HepG2 (cell line): ENCODE measurements around the gene CAPN11. TPM values are rescaled to one million over a fixed set of nuclear protein-coding genes. Genes with fewer than 3 reads are reported as not detected.

Experiments
- ATAC-seq: fragments of 200-7000 bp; cut with Tn5 transposase; 3 replicates; pipeline ENCODE4 v1.9.1; 2020; ENCODE audit warnings: mild to moderate bottlenecking, moderate library complexity
- BruUV-seq: library from RNA; stranded (reverse); fragments of 400-500 nt; replicated peaks from 2 replicates; lab custom pipeline; 2021; lab: Mats Ljungman, UMichigan
- CTCF ChIA-PET: fragments of 300-600 bp; formaldehyde crosslinking; extraction: SDS; loops from one replicate; lab custom pipeline; 2021; ENCODE audit warnings: low total read pairs, inconsistent platforms, low intra/inter-chr PET ratio; lab: Yijun Ruan, JAX
- POLR2A ChIA-PET: fragments of 350-600 bp; sonication (Branson Sonifier 250); formaldehyde crosslinking; loops from one replicate; lab custom pipeline; 2020; ENCODE audit warnings: antibody characterized with exemption, inconsistent platforms; lab: Yijun Ruan, JAX
- DNase-seq: peaks from one replicate; pipeline ENCODE4 v3.0.0-alpha.2; 2015; ENCODE audit warnings: low spot score
- FAIRE-seq: peaks from 3 replicates; lab custom pipeline; 2011; peaks lifted over from hg19 to GRCh38; lab: Jason Lieb, UNC
- H2AFZ ChIP-seq: one replicate; pipeline ENCODE4 v1.6.1; 2011; ENCODE audit warnings: low read length, inconsistent platforms
- H3K27ac ChIP-seq: fragments of 300-600 bp; 3 replicates; pipeline ENCODE4 v1.8.0; 2011; ENCODE audit warnings: mixed run types, mild to moderate bottlenecking, mixed read lengths, low read length, inconsistent platforms; ENCODE audit not compliant: insufficient read depth; ENCODE audit errors: extremely low read length
- H3K27me3 ChIP-seq, 2 experiments: fragments of 200-600 bp in 1 of 2; 2 replicates in 1 of 2; 3 replicates in 1 of 2; pipeline versions ENCODE4 v1.6.0 to v1.8.0; 2011; ENCODE audit warnings: low read length in 2 of 2, mild to moderate bottlenecking in 2 of 2, moderate library complexity in 2 of 2, inconsistent platforms in 1 of 2; ENCODE audit not compliant: insufficient read depth in 2 of 2, control insufficient read depth in 1 of 2
- H3K36me3 ChIP-seq, 2 experiments: fragments of 200-600 bp in 1 of 2; replicated peaks in 1 of 2; 2 replicates in 1 of 2; 3 replicates in 1 of 2; pipeline versions ENCODE4 v1.5.1 to v1.8.0; 2011; ENCODE audit warnings: low read length in 2 of 2, inconsistent platforms in 1 of 2; ENCODE audit not compliant: insufficient read depth in 2 of 2, control insufficient read depth in 1 of 2
- H3K4me1 ChIP-seq: 2 replicates; pipeline ENCODE4 v1.5.1; 2012; ENCODE audit warnings: low read length, inconsistent platforms; ENCODE audit not compliant: insufficient read depth
- H3K4me2 ChIP-seq: 2 replicates; pipeline ENCODE4 v1.6.0; 2011; ENCODE audit warnings: low read depth, low read length, inconsistent platforms
- H3K4me3 ChIP-seq, 3 experiments: fragments of 200-600 bp in 1 of 3; sonication (generic), shearing (Covaris generic) in 1 of 3; replicated peaks in 1 of 3; 2 replicates each; pipeline ENCODE4 v1.5.1; 2011 to 2016; ENCODE audit warnings: low read length in 3 of 3, inconsistent platforms in 2 of 3, low read depth in 2 of 3, mild to moderate bottlenecking in 2 of 3, control low read depth in 1 of 3, mixed read lengths in 1 of 3; ENCODE audit not compliant: insufficient read depth in 1 of 3
- H3K79me2 ChIP-seq: one replicate; pipeline ENCODE4 v1.6.1; 2011; ENCODE audit warnings: low read length, inconsistent platforms; ENCODE audit not compliant: insufficient read depth
- H3K9ac ChIP-seq: 2 replicates; pipeline ENCODE4 v1.6.0; 2011; ENCODE audit warnings: mild to moderate bottlenecking, low read depth, low read length, inconsistent platforms; ENCODE audit not compliant: insufficient read depth
- H3K9me3 ChIP-seq: 2 replicates; pipeline ENCODE4 v1.5.1; 2012; ENCODE audit warnings: mild to moderate bottlenecking, low read length
- H4K20me1 ChIP-seq: 2 replicates; pipeline ENCODE4 v1.6.0; 2011; ENCODE audit warnings: inconsistent platforms, mild to moderate bottlenecking, low read length, moderate library complexity; ENCODE audit not compliant: insufficient read depth
- FOXA1 ChIP-seq, 2 experiments: fragments of 450-650 bp in 1 of 2; sonication (generic) in 1 of 2; formaldehyde crosslinking in 1 of 2; IDR thresholded peaks; 2 replicates each; pipeline versions ENCODE4 v1.4.0 to v1.6.1; 2016 to 2020; ENCODE audit warnings: missing genetic modification reagents in 1 of 2
- FOXK2 ChIP-seq: fragments of 450-650 bp; IDR thresholded peaks from 2 replicates; pipeline ENCODE4 v1.6.1; 2016
- HDAC1 ChIP-seq: sonication (generic); formaldehyde crosslinking; IDR thresholded peaks from 2 replicates; pipeline ENCODE4 v1.5.1; 2020; ENCODE audit warnings: mild to moderate bottlenecking, missing genetic modification reagents
- HNF4A ChIP-seq: sonication (generic); formaldehyde crosslinking; IDR thresholded peaks from 2 replicates; pipeline ENCODE4 v1.4.0; 2020; ENCODE audit warnings: missing genetic modification reagents
- HOXA7 ChIP-seq: sonication (generic); formaldehyde crosslinking; IDR thresholded peaks from 2 replicates; pipeline ENCODE4 v1.8.1; 2022; ENCODE audit warnings: mild to moderate bottlenecking, missing genetic modification reagents, moderate library complexity
- PHF21A ChIP-seq: sonication (generic); formaldehyde crosslinking; IDR thresholded peaks from 2 replicates; pipeline ENCODE4 v1.5.0; 2020; ENCODE audit warnings: mild to moderate bottlenecking, missing genetic modification reagents
- RAD21 ChIP-seq: fragments of 450-650 bp; formaldehyde crosslinking; IDR thresholded peaks from 2 replicates; pipeline ENCODE4 v1.5.0; 2020; ENCODE audit warnings: mild to moderate bottlenecking
- RBM39 ChIP-seq: fragments of 200-400 bp; formaldehyde crosslinking; IDR thresholded peaks from one replicate; pipeline ENCODE4 v1.6.1; 2018; ENCODE audit warnings: antibody characterized with exemption, mild to moderate bottlenecking, low read depth, low read length; ENCODE audit not compliant: poor library complexity, severe bottlenecking
- ZNF44 ChIP-seq: sonication (generic); formaldehyde crosslinking; IDR thresholded peaks from 2 replicates; pipeline ENCODE4 v1.5.1; 2020; ENCODE audit warnings: mild to moderate bottlenecking, missing genetic modification reagents
- ZNF598 ChIP-seq: sonication (generic); formaldehyde crosslinking; IDR thresholded peaks from 2 replicates; pipeline ENCODE4 v1.5.1; 2020; ENCODE audit warnings: mild to moderate bottlenecking, missing genetic modification reagents, borderline replicate concordance
- WGBS: methylation state at CpG from one replicate; pipeline ENCODE4 v1.1.6; 2017; ENCODE audit warnings: low lambda C conversion rate; 5-methylcytosine and 5-hydroxymethylcytosine counted together
- in situ Hi-C: cut with HindIII; loops from 2 replicates; pipeline ENCODE4 v1.10.0; 2017; ENCODE audit warnings: low pct_unique_long_range_greater_than_20kb; ENCODE audit not compliant: extremely low pct_ligation_motif_present
- intact Hi-C: fragments of 100-400 bp; cut with micrococcal nuclease; formaldehyde crosslinking; loops from one replicate; pipeline ENCODE4 v1.10.0; 2022; ENCODE audit not compliant: unreplicated experiment
- polyA plus RNA-seq, 8 experiments: library from polyadenylated mRNA; depleted of rRNA in 3 of 8; stranded (reverse) in 7 of 8; unstranded in 1 of 8; fragments of >200 nt; fragmentation: Illumina TruSeq in 4 of 8; extraction: Trizol in 4 of 8; gene quantifications; 2 replicates each; pipeline versions ENCODE4 v1.2.1 to v1.2.3, GENCODE V29; 2011 to 2016; ENCODE audit warnings: low read depth in 4 of 8, missing spikeins in 1 of 8, mixed read lengths in 1 of 8; ENCODE audit not compliant: insufficient read depth in 1 of 8
- total RNA-seq, 5 experiments: library from RNA; depleted of rRNA; stranded (reverse); fragments of >200 nt; fragmentation: Illumina TruSeq; extraction: Trizol; gene quantifications; 2 replicates each; pipeline ENCODE4 v1.2.3, GENCODE V29; 2016; ENCODE audit warnings: low read depth in 1 of 5
- TF ChIP-seq, protein P1 (sequence below): sonication (generic); formaldehyde crosslinking; IDR thresholded peaks from 2 replicates; pipeline ENCODE4 v1.8.1; 2023; ENCODE audit warnings: mild to moderate bottlenecking, inconsistent platforms, moderate library complexity, missing genetic modification reagents, borderline replicate concordance
- TF ChIP-seq, protein P2 (sequence below): IDR thresholded peaks from 2 replicates; pipeline ENCODE4 v1.6.1; 2016; ENCODE audit warnings: missing compliant biosample characterization, missing genetic modification reagents, borderline replicate concordance
- TF ChIP-seq, protein P3 (sequence below): sonication (generic); formaldehyde crosslinking; IDR thresholded peaks from 2 replicates; pipeline ENCODE4 v1.5.1; 2020; ENCODE audit warnings: mild to moderate bottlenecking, missing genetic modification reagents, moderate library complexity
- TF ChIP-seq, protein P4 (sequence below): sonication (generic); formaldehyde crosslinking; IDR thresholded peaks from 2 replicates; pipeline ENCODE4 v1.4.0; 2020; ENCODE audit warnings: missing genetic modification reagents, borderline replicate concordance

The CAPN11 gene
- total and polyA plus RNA-seq, 2 of the 13 experiments (the other 11 are each of a cell fraction or from before 2014, with no cell fraction given), result 0.07 to 0.11 TPM

DNA sequence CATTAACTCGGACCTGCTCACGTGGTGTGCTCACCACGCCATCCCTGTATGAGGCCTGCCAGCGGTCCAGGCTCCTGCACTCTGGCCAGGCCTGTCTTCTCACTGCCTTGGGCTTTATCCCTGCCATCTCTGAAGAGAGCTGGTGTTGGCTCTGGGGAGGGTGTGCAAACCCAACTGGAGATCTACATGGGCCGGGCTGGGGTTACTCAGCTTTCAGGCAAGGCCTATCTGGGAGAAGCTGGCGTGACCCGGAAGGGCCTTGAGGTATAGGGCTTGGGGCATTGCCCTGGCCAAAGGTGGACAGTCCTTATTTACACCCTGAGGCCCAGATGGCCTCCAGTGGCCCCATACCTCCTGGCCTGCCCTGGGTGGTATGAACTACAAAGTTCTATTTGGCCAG is 69.8 kb downstream of the CAPN11 start:
- TF ChIP-seq ZNF44 (CRISPR knock-in tag) (no peak), ZNF598 (CRISPR knock-in tag) (peak; percentile 50; the same call in 1 of the 2 replicates), FOXK2 (no peak), RAD21 (no peak), HOXA7 (CRISPR knock-in tag) (no peak), HDAC1 (CRISPR knock-in tag) (no peak), HNF4A (CRISPR knock-in tag) (peak; percentile 33), PHF21A (CRISPR knock-in tag) (no peak), FOXA1 (IDR thresholded peaks at IDR 0.05) (no peak), FOXA1 (CRISPR knock-in tag; IDR thresholded peaks at IDR 0.05) (0 out of 2 replicates have a peak, but pooled peaks have one; percentile 28), RBM39 (no peak)
- TF ChIP-seq, protein P1, sequence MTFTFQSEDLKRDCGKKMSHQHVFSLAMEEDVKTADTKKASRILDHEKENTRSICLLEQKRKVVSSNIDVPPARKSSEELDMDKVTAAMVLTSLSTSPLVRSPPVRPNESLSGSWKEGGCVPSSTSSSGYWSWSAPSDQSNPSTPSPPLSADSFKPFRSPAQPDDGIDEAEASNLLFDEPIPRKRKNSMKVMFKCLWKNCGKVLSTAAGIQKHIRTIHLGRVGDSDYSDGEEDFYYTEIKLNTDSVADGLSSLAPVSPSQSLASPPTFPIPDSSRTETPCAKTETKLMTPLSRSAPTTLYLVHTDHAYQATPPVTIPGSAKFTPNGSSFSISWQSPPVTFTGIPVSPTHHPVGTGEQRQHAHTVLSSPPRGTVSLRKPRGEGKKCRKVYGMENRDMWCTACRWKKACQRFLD, result no peak
- TF ChIP-seq, protein P2, sequence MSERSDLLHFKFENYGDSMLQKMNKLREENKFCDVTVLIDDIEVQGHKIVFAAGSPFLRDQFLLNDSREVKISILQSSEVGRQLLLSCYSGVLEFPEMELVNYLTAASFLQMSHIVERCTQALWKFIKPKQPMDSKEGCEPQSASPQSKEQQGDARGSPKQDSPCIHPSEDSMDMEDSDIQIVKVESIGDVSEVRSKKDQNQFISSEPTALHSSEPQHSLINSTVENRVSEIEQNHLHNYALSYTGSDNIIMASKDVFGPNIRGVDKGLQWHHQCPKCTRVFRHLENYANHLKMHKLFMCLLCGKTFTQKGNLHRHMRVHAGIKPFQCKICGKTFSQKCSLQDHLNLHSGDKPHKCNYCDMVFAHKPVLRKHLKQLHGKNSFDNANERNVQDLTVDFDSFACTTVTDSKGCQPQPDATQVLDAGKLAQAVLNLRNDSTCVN (CRISPR knock-in tag), result no peak
- TF ChIP-seq, protein P3, sequence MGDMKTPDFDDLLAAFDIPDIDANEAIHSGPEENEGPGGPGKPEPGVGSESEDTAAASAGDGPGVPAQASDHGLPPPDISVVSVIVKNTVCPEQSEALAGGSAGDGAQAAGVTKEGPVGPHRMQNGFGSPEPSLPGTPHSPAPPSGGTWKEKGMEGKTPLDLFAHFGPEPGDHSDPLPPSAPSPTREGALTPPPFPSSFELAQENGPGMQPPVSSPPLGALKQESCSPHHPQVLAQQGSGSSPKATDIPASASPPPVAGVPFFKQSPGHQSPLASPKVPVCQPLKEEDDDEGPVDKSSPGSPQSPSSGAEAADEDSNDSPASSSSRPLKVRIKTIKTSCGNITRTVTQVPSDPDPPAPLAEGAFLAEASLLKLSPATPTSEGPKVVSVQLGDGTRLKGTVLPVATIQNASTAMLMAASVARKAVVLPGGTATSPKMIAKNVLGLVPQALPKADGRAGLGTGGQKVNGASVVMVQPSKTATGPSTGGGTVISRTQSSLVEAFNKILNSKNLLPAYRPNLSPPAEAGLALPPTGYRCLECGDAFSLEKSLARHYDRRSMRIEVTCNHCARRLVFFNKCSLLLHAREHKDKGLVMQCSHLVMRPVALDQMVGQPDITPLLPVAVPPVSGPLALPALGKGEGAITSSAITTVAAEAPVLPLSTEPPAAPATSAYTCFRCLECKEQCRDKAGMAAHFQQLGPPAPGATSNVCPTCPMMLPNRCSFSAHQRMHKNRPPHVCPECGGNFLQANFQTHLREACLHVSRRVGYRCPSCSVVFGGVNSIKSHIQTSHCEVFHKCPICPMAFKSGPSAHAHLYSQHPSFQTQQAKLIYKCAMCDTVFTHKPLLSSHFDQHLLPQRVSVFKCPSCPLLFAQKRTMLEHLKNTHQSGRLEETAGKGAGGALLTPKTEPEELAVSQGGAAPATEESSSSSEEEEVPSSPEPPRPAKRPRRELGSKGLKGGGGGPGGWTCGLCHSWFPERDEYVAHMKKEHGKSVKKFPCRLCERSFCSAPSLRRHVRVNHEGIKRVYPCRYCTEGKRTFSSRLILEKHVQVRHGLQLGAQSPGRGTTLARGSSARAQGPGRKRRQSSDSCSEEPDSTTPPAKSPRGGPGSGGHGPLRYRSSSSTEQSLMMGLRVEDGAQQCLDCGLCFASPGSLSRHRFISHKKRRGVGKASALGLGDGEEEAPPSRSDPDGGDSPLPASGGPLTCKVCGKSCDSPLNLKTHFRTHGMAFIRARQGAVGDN (CRISPR knock-in tag), result peak; percentile 50
- TF ChIP-seq, protein P4, sequence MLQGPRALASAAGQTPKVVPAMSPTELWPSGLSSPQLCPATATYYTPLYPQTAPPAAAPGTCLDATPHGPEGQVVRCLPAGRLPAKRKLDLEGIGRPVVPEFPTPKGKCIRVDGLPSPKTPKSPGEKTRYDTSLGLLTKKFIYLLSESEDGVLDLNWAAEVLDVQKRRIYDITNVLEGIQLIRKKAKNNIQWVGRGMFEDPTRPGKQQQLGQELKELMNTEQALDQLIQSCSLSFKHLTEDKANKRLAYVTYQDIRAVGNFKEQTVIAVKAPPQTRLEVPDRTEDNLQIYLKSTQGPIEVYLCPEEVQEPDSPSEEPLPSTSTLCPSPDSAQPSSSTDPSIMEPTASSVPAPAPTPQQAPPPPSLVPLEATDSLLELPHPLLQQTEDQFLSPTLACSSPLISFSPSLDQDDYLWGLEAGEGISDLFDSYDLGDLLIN, result no peak
- peaks cover 49% of the 10 kb centered on the region for H3K4me1 ChIP-seq
- FAIRE-seq (no peak), DNase-seq (no peak), ATAC-seq (no peak; the same call in 2 of the 3 replicates)
- no peak overlapping the region for H3K4me2 ChIP-seq
- intact Hi-C loops, result no loop called here
- CTCF ChIA-PET, result no interaction called here
- no peak overlapping the region for H3K4me3 ChIP-seq
- H3K9me3 ChIP-seq, result no peaks in the 10 kb centered on the region
- H2AFZ ChIP-seq, result no peak overlapping the region
- in situ Hi-C loops, result no loop called here
- peaks cover 11 to 23% of the 10 kb centered on the region in 2 experiments for H3K36me3 ChIP-seq
- POLR2A ChIA-PET, result interaction anchor here (1.5 kb wide), 1 partner anchor 19 kb away, joined by 5 read pairs; the partner anchor contains the start of gene HSP90AB1
- BruUV-seq, result no TSS peak
- H3K27me3 ChIP-seq, result no peaks in the 10 kb centered on the region
- H3K9ac ChIP-seq, result no peak overlapping the region
- 80% methylated on average over 7 of the region's 7 CpGs for WGBS
- H4K20me1 ChIP-seq, result no peaks in the 10 kb centered on the region
- peaks cover 17% of the 10 kb centered on the region for H3K79me2 ChIP-seq
- H3K27ac ChIP-seq, result peak overlapping the region; percentile 36
